Measurements from ENCODE around the gene SLC4A4.

Gene SLC4A4

GRCh38 chr4:71338846-71339593, at the start of gene SLC4A4:
SLC4A4 (plus strand) TSS chr4:71339020.
- DNase-seq, result no peak

GRCh38 chr4:71290074-71290473, 48.7 kb upstream of the SLC4A4 start:
- DNase-seq, result no peak

- DNase-seq, result no peak
Observed at GRCh38 chr4:71290476-71290875, 48.3 kb upstream of the SLC4A4 start.

- no peak for DNase-seq
Observed at GRCh38 chr4:71292228-71292627, 46.6 kb upstream of the SLC4A4 start.

GRCh38 chr4:71293705-71294104, 45.1 kb upstream of the SLC4A4 start:
- DNase-seq, result no peak

GRCh38 chr4:71294301-71294700, 44.5 kb upstream of the SLC4A4 start:
- no peak for DNase-seq

GRCh38 chr4:71296945-71297344, 41.9 kb upstream of the SLC4A4 start:
- DNase-seq, result no peak

GRCh38 chr4:71300362-71300761, 38.5 kb upstream of the SLC4A4 start:
- no peak for DNase-seq

- no peak for DNase-seq
Observed at GRCh38 chr4:71300964-71301363, 37.9 kb upstream of the SLC4A4 start.

- no peak for DNase-seq
Observed at GRCh38 chr4:71303287-71303686, 35.5 kb upstream of the SLC4A4 start.

GRCh38 chr4:71303850-71304249, 35.0 kb upstream of the SLC4A4 start:
- no peak for DNase-seq

GRCh38 chr4:71304289-71304850, 34.5 kb upstream of the SLC4A4 start:
- DNase-seq, result no peak

GRCh38 chr4:71307729-71308128, 31.1 kb upstream of the SLC4A4 start:
- no peak for DNase-seq

- no peak for DNase-seq
Observed at GRCh38 chr4:71322425-71322824, 16.4 kb upstream of the SLC4A4 start.

- DNase-seq, result no peak
Observed at GRCh38 chr4:71333368-71333767, 5.5 kb upstream of the SLC4A4 start.

- DNase-seq, result no peak
Observed at GRCh38 chr4:71333960-71334359, 4.9 kb upstream of the SLC4A4 start.

- no peak for DNase-seq
Observed at GRCh38 chr4:71334465-71334882, 4.3 kb upstream of the SLC4A4 start.

GRCh38 chr4:71343670-71344466, 5.0 kb downstream of the SLC4A4 start:
- DNase-seq, result no peak

GRCh38 chr4:71346710-71347109, 7.9 kb downstream of the SLC4A4 start:
- DNase-seq, result no peak

- no peak for DNase-seq
Observed at GRCh38 chr4:71348586-71348985, 9.8 kb downstream of the SLC4A4 start.

- no peak for DNase-seq
Observed at GRCh38 chr4:71355045-71355444, 16.2 kb downstream of the SLC4A4 start.

GRCh38 chr4:71355971-71356370, 17.2 kb downstream of the SLC4A4 start:
- DNase-seq, result no peak

GRCh38 chr4:71356924-71357663, 18.3 kb downstream of the SLC4A4 start:
- no peak for DNase-seq

Measured in stimulated activated naive CD4-positive, alpha-beta T cell treated with Interleukin-2 at 50 U/mL for 16 hours (primary cell).